GM12892 (cell line): ENCODE data around the gene NASP.

Experiments used
- POLR2A ChIP-seq: IDR thresholded peaks from 2 replicates; pipeline ENCODE4 v1.6.1; 2011; ENCODE audit warnings: low read depth, low read length, control low read depth
- POLR2AphosphoS5 ChIP-seq: IDR thresholded peaks from 2 replicates; pipeline ENCODE4 v1.6.1; 2011; ENCODE audit warnings: low read depth, low read length, control low read depth

GRCh38 chr1:45542591-45542990 is 41.2 kb upstream of the NASP start:
- no peak for TF ChIP-seq POLR2AphosphoS5
- TF ChIP-seq POLR2A: no peak
